GM20000 (cell line): ENCODE data around the gene PTBP3.

Source experiments
- DNase-seq: peaks from one replicate; pipeline ENCODE4 v3.0.0; 2012; ENCODE audit warnings: low spot score
- CTCF ChIP-seq: IDR thresholded peaks from 2 replicates; pipeline ENCODE4 v1.5.1; 2012; ENCODE audit warnings: mild to moderate bottlenecking, control low read depth; ENCODE audit errors: extremely low read depth, missing control alignments

The PTBP3 gene

GRCh38 chr9:112186695-112187094 lies 146.7 kb downstream of the PTBP3 start:
- no peak for DNase-seq
- no peak for TF ChIP-seq CTCF

GRCh38 chr9:112184946-112185345 lies 148.5 kb downstream of the PTBP3 start:
- TF ChIP-seq CTCF = no peak
- no peak for DNase-seq

DNA sequence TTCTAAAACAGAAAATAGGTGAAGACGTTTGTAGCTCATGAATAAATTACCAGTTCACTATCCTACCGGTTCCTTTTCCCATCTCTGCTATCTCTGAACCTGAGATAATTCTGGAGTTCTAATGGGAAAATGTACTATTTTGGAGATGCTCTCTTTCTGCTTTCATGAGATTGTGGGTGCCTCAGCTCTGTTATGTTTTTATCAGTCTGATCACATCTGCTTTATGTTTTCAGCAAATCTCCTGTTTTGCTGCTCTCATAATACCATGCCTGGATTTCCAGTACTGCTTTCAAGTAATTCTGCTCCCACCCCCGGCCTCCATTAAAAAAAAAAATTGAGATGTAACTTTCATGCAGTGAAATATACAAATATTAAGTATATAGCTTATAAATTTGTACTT lies 149.2 kb downstream of the PTBP3 start:
- no peak for DNase-seq
- no peak for TF ChIP-seq CTCF

- DNase-seq = peak; percentile 58
- TF ChIP-seq CTCF = no peak
Observed at GRCh38 chr9:112180387-112180881, 153.0 kb downstream of the PTBP3 start.

- no peak for DNase-seq
- no peak for TF ChIP-seq CTCF
Observed at GRCh38 chr9:112179816-112180215, 153.6 kb downstream of the PTBP3 start.

DNA sequence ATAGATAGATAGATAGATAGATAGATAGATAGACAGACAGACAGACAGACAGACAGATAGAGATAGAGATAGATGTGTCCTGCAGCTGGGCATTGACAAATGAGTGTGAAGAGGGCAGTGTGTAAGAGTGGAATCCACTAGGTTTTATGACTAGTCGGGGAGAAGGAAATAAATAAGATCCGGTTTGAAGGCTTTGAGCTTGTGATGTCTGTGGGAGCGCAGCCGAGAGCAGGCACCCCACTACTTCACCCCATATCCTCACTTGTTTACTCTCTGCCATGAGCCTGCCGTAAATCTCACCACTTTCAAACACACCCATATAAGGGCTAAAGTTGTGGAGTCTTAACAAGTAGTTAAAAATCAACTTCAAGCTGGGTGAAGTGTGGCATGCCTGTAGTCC lies 156.9 kb downstream of the PTBP3 start:
- no peak for TF ChIP-seq CTCF
- DNase-seq = peak; percentile 28

GRCh38 chr9:112175796-112176315 lies 157.6 kb downstream of the PTBP3 start:
- peak; percentile 21 for DNase-seq
- no peak for TF ChIP-seq CTCF
